ENCODE measurements around the gene CLEC16A. TPM values are rescaled to one million over a fixed set of nuclear protein-coding genes. Genes with fewer than 3 reads are reported as not detected.

The CLEC16A gene
- total and polyA plus RNA-seq, 2 donors (not counting 1 experiment from before 2014, with no cell fraction given) = 21.9 to 79.5 TPM

GRCh38 chr16:11045846-11046245, 101.5 kb downstream of the CLEC16A start:
- POLR2A ChIA-PET = no interaction called here
- DNase-seq = no peak
- H3K27me3 Mint-ChIP-seq = no peaks in the 10 kb centered on the region
- WGBS (ENCODE audit: insufficient coverage) = 87% methylated on average over 4 of the region's 5 CpGs
- H3K4me2 ChIP-seq (replicated peaks; ENCODE audit: low read depth, low read length, poor library complexity, severe bottlenecking) = no peak overlapping the region
- H3K9ac ChIP-seq (ENCODE audit: low read length) = no peak overlapping the region
- intact Hi-C loops (cut with micrococcal nuclease) = no loop called here
- no peak overlapping the region for H3K4me3 ChIP-seq (ENCODE audit: control extremely low read depth in 1 of 5, extremely low read depth in 1 of 5, insufficient read depth in 1 of 5, low read depth in 2 of 5, low read length in 4 of 5)
- no peaks in the 10 kb centered on the region for H4K20me1 ChIP-seq (ENCODE audit: control insufficient read depth, insufficient read depth, low read length, poor library complexity, severe bottlenecking)
- H3K36me3 ChIP-seq (replicated peaks in 1 of 2; ENCODE audit: control extremely low read depth in 1 of 2, control insufficient read depth in 1 of 2, extremely low read depth in 1 of 2, insufficient read depth in 2 of 2, low read length in 1 of 2) = peaks cover 5 to 69% of the 10 kb centered on the region in 2 experiments
- no peak for ATAC-seq (ENCODE audit: low read depth)
- CTCF ChIA-PET = interaction anchor here (0.9 to 1.2 kb wide), 2 partner anchors 43 to 82 kb away, joined by 3 read pairs; no protein-coding TSS in a partner anchor
- no peaks in the 10 kb centered on the region for H3K9me3 Mint-ChIP-seq (ENCODE audit: insufficient read depth)
- H3K4me1 Mint-ChIP-seq = peaks cover 2% of the 10 kb centered on the region
- H2AFZ ChIP-seq (ENCODE audit: insufficient read depth, low read depth, low read length, poor library complexity, severe bottlenecking) = no peak overlapping the region
- no peak overlapping the region for H3K4me3 Mint-ChIP-seq
- no peak overlapping the region for H3K27ac ChIP-seq (ENCODE audit: low read length in 2 of 2)
- H3K27ac Mint-ChIP-seq = no peak overlapping the region
- H3K4me1 ChIP-seq (ENCODE audit: control insufficient read depth in 2 of 2, insufficient read depth in 2 of 2, low read length in 2 of 2) = no peaks in the 10 kb centered on the region
- no peaks in the 10 kb centered on the region for H3K79me2 ChIP-seq (ENCODE audit: control insufficient read depth, insufficient read depth, low read length)
- no peaks in the 10 kb centered on the region for H3K9me3 ChIP-seq (ENCODE audit: control extremely low read depth in 1 of 3, control insufficient read depth in 2 of 3, insufficient read depth in 1 of 3, low read length in 2 of 3)
- H3K27me3 ChIP-seq (replicated peaks in 1 of 4; ENCODE audit: control extremely low read depth in 1 of 4, control insufficient read depth in 3 of 4, insufficient read depth in 4 of 4, low read length in 3 of 4) = no peaks in the 10 kb centered on the region
- TF ChIP-seq EZH2 (IDR thresholded peaks at IDR 0.05; ENCODE audit: borderline replicate concordance, insufficient read depth, low read depth, low read length, poor library complexity, severe bottlenecking) (no peak), CTCF (IDR thresholded peaks at IDR 0.05) (no peak)

- no peak for TF ChIP-seq EZH2 (IDR thresholded peaks at IDR 0.05; ENCODE audit: borderline replicate concordance, insufficient read depth, low read depth, low read length, poor library complexity, severe bottlenecking)
- TF ChIP-seq CTCF (IDR thresholded peaks at IDR 0.05) = no peak
- H3K4me3 ChIP-seq (ENCODE audit: control extremely low read depth in 1 of 5, extremely low read depth in 1 of 5, insufficient read depth in 1 of 5, low read depth in 2 of 5, low read length in 4 of 5) = no peak overlapping the region
- H2AFZ ChIP-seq (ENCODE audit: insufficient read depth, low read depth, low read length, poor library complexity, severe bottlenecking) = no peak overlapping the region
- intact Hi-C loops (cut with micrococcal nuclease) = no loop called here
- H3K27ac Mint-ChIP-seq = no peak overlapping the region
- no peaks in the 10 kb centered on the region for H3K9me3 Mint-ChIP-seq (ENCODE audit: insufficient read depth)
- CTCF ChIA-PET = interaction anchor here (0.6 to 1.2 kb wide), 3 partner anchors 42 to 83 kb away, joined by 3 read pairs; no protein-coding TSS in a partner anchor
- ATAC-seq (ENCODE audit: low read depth) = no peak
- H3K4me3 Mint-ChIP-seq = no peak overlapping the region
- no peak overlapping the region for H3K4me2 ChIP-seq (replicated peaks; ENCODE audit: low read depth, low read length, poor library complexity, severe bottlenecking)
- no CpG with 5 or more reads among the region's 5 CpGs for WGBS (ENCODE audit: insufficient coverage)
- peaks cover 5% of the 10 kb centered on the region for H3K4me1 Mint-ChIP-seq
- H3K79me2 ChIP-seq (ENCODE audit: control insufficient read depth, insufficient read depth, low read length) = no peaks in the 10 kb centered on the region
- peaks cover 0 to 2% of the 10 kb centered on the region in 2 donors for H3K4me1 ChIP-seq (ENCODE audit: control insufficient read depth in 2 of 2, insufficient read depth in 2 of 2, low read length in 2 of 2)
- H3K27ac ChIP-seq (ENCODE audit: low read length in 2 of 2) = no peak overlapping the region
- no peaks in the 10 kb centered on the region for H3K9me3 ChIP-seq (ENCODE audit: control extremely low read depth in 1 of 3, control insufficient read depth in 2 of 3, insufficient read depth in 1 of 3, low read length in 2 of 3)
- H4K20me1 ChIP-seq (ENCODE audit: control insufficient read depth, insufficient read depth, low read length, poor library complexity, severe bottlenecking) = no peaks in the 10 kb centered on the region
- POLR2A ChIA-PET = no interaction called here
- H3K27me3 ChIP-seq (replicated peaks in 1 of 4; ENCODE audit: control extremely low read depth in 1 of 4, control insufficient read depth in 3 of 4, insufficient read depth in 4 of 4, low read length in 3 of 4) = no peaks in the 10 kb centered on the region
- H3K36me3 ChIP-seq (replicated peaks in 1 of 2; ENCODE audit: control extremely low read depth in 1 of 2, control insufficient read depth in 1 of 2, extremely low read depth in 1 of 2, insufficient read depth in 2 of 2, low read length in 1 of 2) = peaks cover 2 to 67% of the 10 kb centered on the region in 2 experiments
- no peak overlapping the region for H3K9ac ChIP-seq (ENCODE audit: low read length)
- H3K27me3 Mint-ChIP-seq = no peaks in the 10 kb centered on the region
- no peak for DNase-seq
Measured at GRCh38 chr16:11046382-11046931, 102.1 kb downstream of the CLEC16A start.
